ENCODE measurements around the gene PTPRN2. TPM values are rescaled to one million over a fixed set of nuclear protein-coding genes. Genes with fewer than 3 reads are reported as not detected.

The PTPRN2 gene
- total and polyA plus RNA-seq, 2 of the 13 experiments (the other 11 are each of a cell fraction or from before 2014, with no cell fraction given), result 2.5 to 24.2 TPM

DNA sequence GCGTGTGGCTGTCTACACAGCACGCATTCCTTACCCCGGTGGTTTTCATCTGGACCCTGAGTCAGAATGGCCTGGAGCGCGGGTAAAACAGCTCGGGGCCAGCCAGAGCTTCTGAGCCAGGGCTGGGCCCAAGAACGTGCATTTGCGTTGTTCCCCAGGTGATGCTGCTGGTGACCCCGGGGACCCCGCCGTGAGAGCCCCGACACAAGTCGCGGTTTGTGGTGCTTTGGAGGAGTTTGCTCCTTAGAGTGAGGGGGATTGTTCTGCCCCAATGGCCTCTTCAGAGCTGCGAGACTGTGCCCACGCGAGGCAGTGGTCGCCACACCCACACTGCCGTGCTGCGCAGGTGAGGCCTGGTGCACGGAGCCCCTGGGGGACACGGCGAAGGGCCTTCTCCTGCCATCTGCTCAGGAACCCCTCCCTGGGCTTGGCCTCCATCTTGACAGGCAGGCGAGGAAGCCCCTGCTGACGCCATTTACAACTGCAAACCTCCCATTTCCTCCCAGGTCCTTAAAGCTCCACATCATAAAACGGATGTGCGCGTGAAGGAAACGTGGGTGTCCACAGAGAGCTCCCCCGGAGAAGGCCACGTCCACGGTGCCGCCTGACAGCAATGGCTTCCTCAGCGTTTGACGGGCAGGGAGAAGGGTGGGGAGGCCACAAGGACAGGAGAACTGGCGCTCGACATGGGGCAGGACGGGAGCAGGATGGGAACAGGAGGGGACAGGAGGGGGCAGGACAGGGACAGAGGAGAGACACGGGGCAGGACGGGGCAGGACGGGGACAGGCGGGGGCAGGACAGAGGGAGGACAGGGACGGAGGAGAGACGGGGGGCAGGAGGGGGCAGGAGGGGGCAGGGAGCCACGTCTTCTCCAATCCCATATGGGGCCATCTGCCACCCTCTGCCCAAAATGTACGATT is 773.6 kb downstream of the PTPRN2 start (continued):
- no peak for TF ChIP-seq ZSCAN29 (CRISPR knock-in tag; conservative IDR thresholded peaks at IDR 0.05)
- TF ChIP-seq CC2D1A (CRISPR knock-in tag; IDR thresholded peaks at IDR 0.05), result no peak
- TF ChIP-seq, protein P1, sequence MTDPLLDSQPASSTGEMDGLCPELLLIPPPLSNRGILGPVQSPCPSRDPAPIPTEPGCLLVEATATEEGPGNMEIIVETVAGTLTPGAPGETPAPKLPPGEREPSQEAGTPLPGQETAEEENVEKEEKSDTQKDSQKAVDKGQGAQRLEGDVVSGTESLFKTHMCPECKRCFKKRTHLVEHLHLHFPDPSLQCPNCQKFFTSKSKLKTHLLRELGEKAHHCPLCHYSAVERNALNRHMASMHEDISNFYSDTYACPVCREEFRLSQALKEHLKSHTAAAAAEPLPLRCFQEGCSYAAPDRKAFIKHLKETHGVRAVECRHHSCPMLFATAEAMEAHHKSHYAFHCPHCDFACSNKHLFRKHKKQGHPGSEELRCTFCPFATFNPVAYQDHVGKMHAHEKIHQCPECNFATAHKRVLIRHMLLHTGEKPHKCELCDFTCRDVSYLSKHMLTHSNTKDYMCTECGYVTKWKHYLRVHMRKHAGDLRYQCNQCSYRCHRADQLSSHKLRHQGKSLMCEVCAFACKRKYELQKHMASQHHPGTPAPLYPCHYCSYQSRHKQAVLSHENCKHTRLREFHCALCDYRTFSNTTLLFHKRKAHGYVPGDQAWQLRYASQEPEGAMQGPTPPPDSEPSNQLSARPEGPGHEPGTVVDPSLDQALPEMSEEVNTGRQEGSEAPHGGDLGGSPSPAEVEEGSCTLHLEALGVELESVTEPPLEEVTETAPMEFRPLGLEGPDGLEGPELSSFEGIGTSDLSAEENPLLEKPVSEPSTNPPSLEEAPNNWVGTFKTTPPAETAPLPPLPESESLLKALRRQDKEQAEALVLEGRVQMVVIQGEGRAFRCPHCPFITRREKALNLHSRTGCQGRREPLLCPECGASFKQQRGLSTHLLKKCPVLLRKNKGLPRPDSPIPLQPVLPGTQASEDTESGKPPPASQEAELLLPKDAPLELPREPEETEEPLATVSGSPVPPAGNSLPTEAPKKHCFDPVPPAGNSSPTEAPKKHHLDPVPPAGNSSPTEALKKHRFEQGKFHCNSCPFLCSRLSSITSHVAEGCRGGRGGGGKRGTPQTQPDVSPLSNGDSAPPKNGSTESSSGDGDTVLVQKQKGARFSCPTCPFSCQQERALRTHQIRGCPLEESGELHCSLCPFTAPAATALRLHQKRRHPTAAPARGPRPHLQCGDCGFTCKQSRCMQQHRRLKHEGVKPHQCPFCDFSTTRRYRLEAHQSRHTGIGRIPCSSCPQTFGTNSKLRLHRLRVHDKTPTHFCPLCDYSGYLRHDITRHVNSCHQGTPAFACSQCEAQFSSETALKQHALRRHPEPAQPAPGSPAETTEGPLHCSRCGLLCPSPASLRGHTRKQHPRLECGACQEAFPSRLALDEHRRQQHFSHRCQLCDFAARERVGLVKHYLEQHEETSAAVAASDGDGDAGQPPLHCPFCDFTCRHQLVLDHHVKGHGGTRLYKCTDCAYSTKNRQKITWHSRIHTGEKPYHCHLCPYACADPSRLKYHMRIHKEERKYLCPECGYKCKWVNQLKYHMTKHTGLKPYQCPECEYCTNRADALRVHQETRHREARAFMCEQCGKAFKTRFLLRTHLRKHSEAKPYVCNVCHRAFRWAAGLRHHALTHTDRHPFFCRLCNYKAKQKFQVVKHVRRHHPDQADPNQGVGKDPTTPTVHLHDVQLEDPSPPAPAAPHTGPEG (CRISPR knock-in tag; IDR thresholded peaks at IDR 0.05), result no peak
- no peak for TF ChIP-seq ZNF205 (CRISPR knock-in tag; IDR thresholded peaks at IDR 0.05)
- TF ChIP-seq, protein P2, sequence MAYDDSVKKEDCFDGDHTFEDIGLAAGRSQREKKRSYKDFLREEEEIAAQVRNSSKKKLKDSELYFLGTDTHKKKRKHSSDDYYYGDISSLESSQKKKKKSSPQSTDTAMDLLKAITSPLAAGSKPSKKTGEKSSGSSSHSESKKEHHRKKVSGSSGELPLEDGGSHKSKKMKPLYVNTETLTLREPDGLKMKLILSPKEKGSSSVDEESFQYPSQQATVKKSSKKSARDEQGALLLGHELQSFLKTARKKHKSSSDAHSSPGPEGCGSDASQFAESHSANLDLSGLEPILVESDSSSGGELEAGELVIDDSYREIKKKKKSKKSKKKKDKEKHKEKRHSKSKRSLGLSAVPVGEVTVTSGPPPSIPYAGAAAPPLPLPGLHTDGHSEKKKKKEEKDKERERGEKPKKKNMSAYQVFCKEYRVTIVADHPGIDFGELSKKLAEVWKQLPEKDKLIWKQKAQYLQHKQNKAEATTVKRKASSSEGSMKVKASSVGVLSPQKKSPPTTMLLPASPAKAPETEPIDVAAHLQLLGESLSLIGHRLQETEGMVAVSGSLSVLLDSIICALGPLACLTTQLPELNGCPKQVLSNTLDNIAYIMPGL (CRISPR knock-in tag; IDR thresholded peaks at IDR 0.05; ENCODE audit: borderline replicate concordance in 1 of 2, low read depth in 1 of 2), result no peak
- TF ChIP-seq, protein P3, sequence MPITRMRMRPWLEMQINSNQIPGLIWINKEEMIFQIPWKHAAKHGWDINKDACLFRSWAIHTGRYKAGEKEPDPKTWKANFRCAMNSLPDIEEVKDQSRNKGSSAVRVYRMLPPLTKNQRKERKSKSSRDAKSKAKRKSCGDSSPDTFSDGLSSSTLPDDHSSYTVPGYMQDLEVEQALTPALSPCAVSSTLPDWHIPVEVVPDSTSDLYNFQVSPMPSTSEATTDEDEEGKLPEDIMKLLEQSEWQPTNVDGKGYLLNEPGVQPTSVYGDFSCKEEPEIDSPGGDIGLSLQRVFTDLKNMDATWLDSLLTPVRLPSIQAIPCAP (CRISPR knock-in tag; IDR thresholded peaks at IDR 0.05; ENCODE audit: low read depth), result no peak
